HG03064 (cell line): Measurements from ENCODE around the gene TBL1XR1.

Experiments used
- ATAC-seq: cut with Tn5 transposase; IDR thresholded peaks from one replicate; pipeline ENCODE4 v1.9.1; 2021; ENCODE audit warnings: low read depth; ENCODE audit not compliant: unreplicated experiment

TBL1XR1 gene

DNA sequence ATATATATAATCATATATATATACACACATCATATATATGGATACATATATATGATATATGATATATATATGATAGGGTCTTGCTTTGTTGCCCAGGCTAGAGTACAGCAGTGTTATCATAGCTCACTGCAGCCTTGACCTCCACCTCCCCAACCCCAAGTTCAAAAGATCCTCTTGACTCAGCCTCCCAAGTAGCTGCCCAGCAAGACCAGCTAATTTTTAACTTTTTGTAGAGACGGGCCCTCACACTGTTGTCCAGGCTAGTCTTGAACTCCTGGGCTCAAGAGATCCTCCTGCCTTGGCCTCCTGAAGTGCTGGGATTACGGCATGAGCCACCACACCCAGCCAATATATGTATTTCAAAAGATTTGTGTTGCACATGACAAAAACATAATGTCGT, 83.0 kb downstream of the TBL1XR1 start:
- no peak for ATAC-seq

DNA sequence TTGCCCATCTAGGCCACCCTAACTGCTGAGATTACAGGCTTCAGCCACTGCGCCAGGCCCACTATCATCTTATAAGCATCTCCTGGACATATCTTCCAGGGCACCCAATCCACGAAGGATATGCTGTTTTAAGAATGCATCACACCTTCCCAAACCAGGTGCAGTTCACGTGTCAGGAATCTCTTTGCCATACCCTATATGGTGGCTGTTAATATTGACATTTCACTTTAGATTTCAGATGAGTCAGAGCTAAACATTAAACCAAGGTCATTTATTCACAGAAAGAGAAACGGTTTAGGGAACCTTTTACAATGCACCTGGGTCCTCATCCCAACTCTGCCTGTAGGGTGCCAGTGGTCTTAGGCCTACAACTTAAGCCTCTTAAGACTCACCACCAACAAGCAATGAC, 85.7 kb downstream of the TBL1XR1 start:
- ATAC-seq = no peak

GRCh38 chr3:177110895-177111294, 86.4 kb downstream of the TBL1XR1 start:
- no peak for ATAC-seq

- ATAC-seq = no peak
Observed at GRCh38 chr3:177110386-177110785, 86.9 kb downstream of the TBL1XR1 start.

DNA sequence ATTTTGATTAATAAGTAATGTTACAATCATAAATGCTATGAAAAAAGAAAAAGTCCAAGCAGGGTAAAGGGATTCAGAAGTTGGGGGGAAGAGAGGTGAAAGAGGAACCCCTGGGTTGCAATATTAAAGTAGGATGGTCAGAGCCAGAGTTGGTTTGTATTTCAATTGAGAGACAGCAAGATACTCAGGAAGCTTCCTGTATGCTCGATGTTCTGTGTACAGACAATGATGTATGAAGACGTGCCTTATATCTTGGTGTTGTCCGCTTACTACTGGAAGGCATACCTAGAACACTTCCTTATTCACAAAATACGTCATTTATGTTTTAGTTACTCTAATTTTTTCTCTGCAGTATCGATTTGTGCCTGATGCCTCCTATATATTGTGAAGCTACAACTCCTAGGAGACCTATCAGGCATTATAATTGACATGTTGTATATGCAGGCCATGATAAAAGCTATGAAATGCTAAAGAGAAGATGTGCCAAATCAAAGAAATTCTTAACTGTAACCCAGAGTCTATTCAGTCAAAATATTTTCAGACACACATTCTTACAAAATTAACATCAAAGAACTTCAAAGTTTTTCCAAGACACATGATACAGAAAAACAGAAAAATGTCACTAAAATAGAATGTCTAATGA, 87.5 kb downstream of the TBL1XR1 start:
- ATAC-seq = no peak

GRCh38 chr3:177108648-177109047, 88.6 kb downstream of the TBL1XR1 start:
- ATAC-seq = no peak

DNA sequence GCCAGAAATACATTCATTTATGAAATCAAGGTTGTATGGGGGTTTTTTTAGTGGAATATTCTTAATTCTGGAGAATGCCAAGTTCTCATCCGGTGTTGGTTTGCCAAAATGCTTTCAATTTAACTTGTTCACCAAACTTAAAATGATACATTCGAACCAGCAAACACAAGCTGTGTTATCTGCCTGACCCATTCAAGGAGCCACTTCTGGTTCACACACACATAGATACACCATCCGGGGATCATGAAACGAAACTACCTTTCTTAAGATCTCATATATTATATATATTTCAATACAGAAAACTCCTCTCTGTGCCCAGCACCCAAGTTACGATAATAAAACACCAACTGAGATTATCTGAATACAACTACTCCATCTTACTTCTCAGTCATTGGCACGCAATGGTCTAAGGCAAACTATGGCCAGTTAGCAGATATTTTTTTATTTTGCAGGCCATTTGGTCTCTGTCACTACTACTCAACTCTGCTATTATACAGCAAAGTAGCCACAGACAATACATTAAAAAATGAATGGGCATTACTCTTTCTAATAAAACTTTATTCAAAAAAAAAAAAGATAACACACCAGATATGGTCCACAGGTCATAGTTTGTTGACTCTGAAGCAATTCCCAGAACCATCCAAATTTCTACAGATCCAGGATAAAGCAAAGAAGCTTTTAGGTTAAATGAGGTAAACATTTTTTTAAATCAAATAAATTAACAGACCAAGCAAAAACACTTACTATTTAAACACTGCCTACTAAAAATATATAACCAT, 89.6 kb downstream of the TBL1XR1 start:
- ATAC-seq = no peak

DNA sequence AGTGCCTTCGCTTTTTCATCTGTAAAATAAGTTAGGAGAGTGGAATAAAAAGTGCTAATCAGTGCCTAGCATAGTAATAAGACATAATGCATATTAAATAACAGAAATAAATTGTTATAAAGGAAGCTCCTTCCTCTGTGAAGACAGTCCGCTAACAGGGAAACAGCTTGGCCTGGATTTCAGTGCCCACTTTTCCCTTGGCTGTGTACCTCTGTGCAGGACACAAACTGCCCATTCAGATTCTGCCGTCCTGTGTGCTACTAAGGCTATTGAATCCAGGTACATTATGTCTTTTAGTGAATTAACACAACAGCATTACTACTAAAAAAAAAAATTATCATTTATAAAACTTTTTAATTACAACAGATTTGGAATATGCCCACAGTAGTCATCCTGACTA, 90.7 kb downstream of the TBL1XR1 start:
- no peak for ATAC-seq

DNA sequence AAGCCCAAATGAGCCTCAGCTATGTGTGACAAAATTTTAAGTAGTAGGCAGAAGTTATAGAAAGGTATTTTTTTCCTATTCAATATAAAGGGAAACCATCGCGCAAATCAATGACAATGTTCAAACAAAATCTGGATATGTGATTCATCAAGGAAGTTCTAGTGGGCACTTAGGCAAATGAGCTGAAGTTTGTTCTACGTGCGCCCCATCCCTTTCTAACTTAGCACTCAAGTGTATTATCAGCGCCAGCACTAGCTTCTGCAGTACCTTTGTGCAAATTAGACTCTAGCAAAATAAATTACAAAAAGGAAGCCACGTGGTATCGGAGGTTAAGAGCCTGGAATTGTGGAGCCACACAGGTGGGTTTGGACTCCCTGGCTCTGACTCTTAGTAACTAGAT, 91.1 kb downstream of the TBL1XR1 start:
- ATAC-seq = no peak

GRCh38 chr3:177105623-177106022, 91.7 kb downstream of the TBL1XR1 start:
- ATAC-seq = no peak

DNA sequence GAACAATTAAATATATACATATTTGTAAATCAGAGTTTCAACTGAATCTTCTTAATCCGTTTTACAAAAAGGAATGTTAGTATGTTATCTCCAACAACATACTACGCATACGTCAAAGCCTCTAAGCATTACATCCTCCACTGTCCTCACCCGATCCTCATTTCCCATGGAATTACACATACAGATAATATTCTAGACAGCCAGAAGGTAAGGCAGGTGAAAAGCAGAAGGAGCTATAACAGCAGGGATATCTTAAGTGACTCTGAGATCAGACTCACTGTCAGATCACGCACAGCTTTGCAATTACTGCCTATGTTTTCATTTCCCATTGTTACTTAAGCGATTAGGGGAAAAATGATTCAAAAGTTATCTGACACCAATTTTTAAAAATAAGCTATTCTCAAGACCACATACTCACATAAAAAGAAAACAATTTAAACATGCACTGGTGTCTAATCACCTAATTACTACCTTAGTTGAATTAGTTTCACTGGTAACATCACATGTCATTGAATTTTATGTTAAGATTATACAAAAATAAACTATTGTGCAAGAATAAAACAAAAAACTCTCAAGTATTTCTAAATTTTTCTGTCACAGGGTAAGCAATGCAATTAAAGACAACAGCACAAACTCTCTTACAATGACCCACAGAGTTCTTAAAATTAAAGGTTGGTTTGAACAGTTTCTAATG, 92.8 kb downstream of the TBL1XR1 start:
- ATAC-seq = no peak

- ATAC-seq = no peak
Observed at GRCh38 chr3:177102553-177102952, 94.7 kb downstream of the TBL1XR1 start.

DNA sequence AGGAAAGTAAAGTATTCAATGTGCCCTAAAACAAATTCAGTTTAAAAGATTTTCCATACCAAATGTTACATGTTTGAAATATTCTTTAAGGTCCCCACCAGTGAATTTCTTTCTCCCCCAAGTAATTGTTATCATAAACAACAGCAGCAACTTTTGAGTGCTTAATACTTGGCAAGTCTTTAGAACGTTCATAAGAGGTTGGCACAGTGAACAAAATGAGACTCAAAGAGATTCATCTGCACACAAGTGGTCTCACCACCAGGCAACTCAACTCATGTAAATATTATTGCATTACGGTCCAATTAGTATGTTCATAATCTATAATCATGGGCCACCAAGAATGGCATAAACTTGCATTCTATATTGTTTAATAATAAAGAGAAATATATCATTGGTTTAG, 98.7 kb downstream of the TBL1XR1 start:
- ATAC-seq = no peak

GRCh38 chr3:177096615-177097014, 100.7 kb downstream of the TBL1XR1 start:
- ATAC-seq = no peak

DNA sequence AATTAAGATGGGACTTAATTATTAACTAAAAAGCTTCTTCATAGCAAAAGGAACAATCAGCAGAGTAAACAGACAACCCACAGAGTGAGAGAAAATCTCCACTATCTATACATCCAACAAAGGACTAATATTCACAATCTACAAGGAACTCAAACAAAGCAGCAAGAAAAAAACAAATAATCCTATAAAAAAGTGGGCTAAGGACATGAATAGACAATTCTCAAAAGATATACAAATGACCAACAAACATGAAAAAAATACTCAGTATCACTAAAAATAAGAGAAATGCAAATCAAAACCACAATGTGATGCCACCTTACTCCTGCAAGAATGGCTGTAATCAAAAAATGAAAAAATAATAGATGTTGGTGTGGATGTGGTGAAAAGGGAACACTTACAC, 103.3 kb downstream of the TBL1XR1 start:
- no peak for ATAC-seq

GRCh38 chr3:177089901-177090300, 107.4 kb downstream of the TBL1XR1 start:
- ATAC-seq = no peak

- no peak for ATAC-seq
Observed at GRCh38 chr3:177089110-177089509, 108.2 kb downstream of the TBL1XR1 start.

- ATAC-seq = no peak
Observed at GRCh38 chr3:177085794-177086193, 111.5 kb downstream of the TBL1XR1 start.

DNA sequence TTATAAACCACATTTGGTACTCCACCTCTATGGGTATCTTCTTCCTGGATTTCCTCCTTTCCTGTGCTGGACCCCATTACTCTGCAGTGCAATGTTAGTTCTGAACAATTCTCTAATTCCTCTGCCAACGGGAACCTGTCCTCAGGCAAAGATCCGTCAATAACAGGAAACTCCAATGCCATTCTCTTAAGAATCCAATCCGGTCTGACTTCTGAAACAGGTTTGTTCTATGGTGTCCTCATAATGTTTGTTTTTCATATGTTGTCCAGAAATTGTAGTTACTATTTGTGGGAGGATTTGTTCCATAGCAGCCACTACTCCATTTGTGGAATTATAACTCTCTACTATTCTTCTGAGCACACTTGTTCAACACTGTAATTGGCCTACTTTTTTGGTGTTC, 112.7 kb downstream of the TBL1XR1 start:
- ATAC-seq = no peak

- ATAC-seq = no peak
Observed at GRCh38 chr3:177080122-177080521, 117.2 kb downstream of the TBL1XR1 start.

DNA sequence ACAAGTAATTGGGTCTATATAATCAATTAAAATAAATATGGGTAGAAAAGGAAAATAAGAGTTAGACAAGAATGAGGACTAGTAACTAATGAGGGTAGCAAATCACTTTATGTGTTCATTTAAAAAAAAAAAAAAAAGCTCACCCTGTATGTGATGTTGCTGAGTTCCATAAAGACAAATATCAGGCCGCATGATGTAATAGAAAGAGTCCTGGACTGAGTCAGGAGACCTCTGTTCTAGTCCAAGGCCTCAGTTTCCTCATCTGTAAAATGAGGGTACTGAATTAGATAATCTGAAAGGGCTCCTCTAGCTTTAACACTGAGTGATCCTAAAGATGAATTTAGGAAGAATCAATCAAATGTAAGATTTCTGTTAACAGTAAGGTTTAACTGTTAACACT, 117.6 kb downstream of the TBL1XR1 start:
- no peak for ATAC-seq
